ENCODE results near the gene RPL34.

Gene RPL34

GRCh38 chr4:108620101-108620932 lies at the start of gene RPL34:
Gene RPL34 (plus strand): TSS chr4:108620576. CDS start chr4:108621960, 1,384 bp downstream.
- TF ChIP-seq TSHZ2 (CRISPR knock-in tag; IDR thresholded peaks at IDR 0.05) (peak; percentile 66; the same call in 1 of the 2 replicates), ZNF8 (CRISPR knock-in tag; IDR thresholded peaks at IDR 0.05) (0 out of 2 replicates have a peak, but pooled peaks have one; percentile 10), PPARA (CRISPR knock-in tag; IDR thresholded peaks at IDR 0.05; ENCODE audit: borderline replicate concordance) (no peak), PATZ1 (CRISPR knock-in tag; IDR thresholded peaks at IDR 0.05; ENCODE audit: borderline replicate concordance) (0 out of 2 replicates have a peak, but pooled peaks have one; percentile 15)
- peak; percentile 100 for ATAC-seq

GRCh38 chr4:108570993-108571569 lies 49.3 kb upstream of the RPL34 start:
- no peak for ATAC-seq
- TF ChIP-seq ESRRG (CRISPR knock-in tag; IDR thresholded peaks at IDR 0.05), result no peak
- TF ChIP-seq RARB (CRISPR knock-in tag; IDR thresholded peaks at IDR 0.05), result no peak
- TF ChIP-seq TOX (CRISPR knock-in tag; IDR thresholded peaks at IDR 0.05; ENCODE audit: borderline replicate concordance), result no peak
- TF ChIP-seq TSHZ2 (CRISPR knock-in tag; IDR thresholded peaks at IDR 0.05), result no peak
- no peak for TF ChIP-seq CSRNP3 (CRISPR knock-in tag; IDR thresholded peaks at IDR 0.05)

GRCh38 chr4:108574402-108574801 lies 46.0 kb upstream of the RPL34 start:
- ATAC-seq, result no peak
- TF ChIP-seq ESRRG (CRISPR knock-in tag; IDR thresholded peaks at IDR 0.05) (no peak), ZFP30 (CRISPR knock-in tag; IDR thresholded peaks at IDR 0.05) (no peak), CREB5 (CRISPR knock-in tag; IDR thresholded peaks at IDR 0.05; ENCODE audit: low read depth) (no peak)

- TF ChIP-seq ZFP3 (CRISPR knock-in tag; IDR thresholded peaks at IDR 0.05) (no peak), ARNTL (CRISPR knock-in tag; IDR thresholded peaks at IDR 0.05; ENCODE audit: borderline replicate concordance, low read depth) (no peak), ZC3H10 (CRISPR knock-in tag; IDR thresholded peaks at IDR 0.05) (no peak), GLIS3 (CRISPR knock-in tag; IDR thresholded peaks at IDR 0.05) (no peak), ISL1 (CRISPR knock-in tag; IDR thresholded peaks at IDR 0.05) (no peak), CREB5 (CRISPR knock-in tag; IDR thresholded peaks at IDR 0.05; ENCODE audit: low read depth) (no peak), POU6F1 (CRISPR knock-in tag; IDR thresholded peaks at IDR 0.05; ENCODE audit: borderline replicate concordance, low read depth) (no peak), OSR1 (CRISPR knock-in tag; IDR thresholded peaks at IDR 0.05) (no peak), ZNF565 (CRISPR knock-in tag; conservative IDR thresholded peaks at IDR 0.05; ENCODE audit: low read depth) (no peak), ESRRG (CRISPR knock-in tag; IDR thresholded peaks at IDR 0.05) (no peak), CSDC2 (CRISPR knock-in tag; IDR thresholded peaks at IDR 0.05) (no peak), TOX (CRISPR knock-in tag; IDR thresholded peaks at IDR 0.05; ENCODE audit: borderline replicate concordance) (no peak)
- no peak for ATAC-seq
Observed at GRCh38 chr4:108581083-108581482, 39.3 kb upstream of the RPL34 start.

Data from SK-N-SH treated with all-trans-retinoic acid at 6 μM for 48 hours (cell line).